Measurements from ENCODE around the gene KIF7.

DNA sequence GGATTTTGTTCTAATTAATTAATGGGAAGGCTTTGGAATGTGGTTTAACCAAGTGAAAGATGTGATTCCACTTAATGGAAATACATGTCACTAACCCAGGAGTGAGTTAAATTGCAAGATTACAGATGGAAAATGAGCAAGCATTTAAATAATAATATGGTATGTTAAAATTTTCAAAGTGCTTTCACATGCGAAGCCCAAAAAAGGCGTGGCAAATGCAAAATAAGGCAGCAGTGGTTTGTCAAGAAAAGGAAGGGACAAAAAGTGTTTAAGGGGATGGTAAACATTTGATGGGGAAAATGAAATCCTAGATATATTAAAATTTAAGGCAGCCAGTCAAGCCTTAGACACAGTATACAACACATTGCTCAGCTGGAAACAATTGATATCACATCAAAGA, 77.1 kb downstream of the KIF7 start:
- no peak for TF ChIP-seq POLR2A (IDR thresholded peaks at IDR 0.05; ENCODE audit: low read length)
- TF ChIP-seq GATA1 (IDR thresholded peaks at IDR 0.05; ENCODE audit: low read depth, low read length): no peak

All from erythroblast (primary cell).